NCI-H2171 (cell line): Measurements from ENCODE around the gene IPCEF1.
"Not testable (repeated sequence)": the region's sequence is repeated elsewhere in the genome, so short reads cannot be mapped to it uniquely, and the experiment has no call there.

Experiments
- DNase-seq: peaks from one replicate; lab custom pipeline; 2025; lab: John Stamatoyannopoulos, UW

Gene IPCEF1

DNA sequence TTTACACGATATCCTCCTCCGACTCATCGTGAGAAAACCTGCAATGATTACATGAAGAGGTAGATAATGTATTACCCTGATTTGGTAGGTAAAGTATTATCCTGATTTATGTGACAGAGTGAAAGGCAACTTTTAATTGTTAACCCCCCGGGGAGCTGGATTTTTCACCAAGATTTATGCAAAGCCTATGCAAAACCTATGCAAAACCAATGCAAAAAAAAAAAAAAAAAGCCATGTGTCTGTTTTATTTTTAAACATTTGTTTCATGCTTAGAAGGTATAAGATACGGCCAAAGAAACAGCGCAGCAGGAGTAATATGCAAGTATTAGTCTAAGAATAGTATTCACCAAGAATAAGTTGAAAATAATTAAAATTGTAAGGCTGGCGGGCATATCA is 109.9 kb downstream of the IPCEF1 start:
- no peak for DNase-seq

DNA sequence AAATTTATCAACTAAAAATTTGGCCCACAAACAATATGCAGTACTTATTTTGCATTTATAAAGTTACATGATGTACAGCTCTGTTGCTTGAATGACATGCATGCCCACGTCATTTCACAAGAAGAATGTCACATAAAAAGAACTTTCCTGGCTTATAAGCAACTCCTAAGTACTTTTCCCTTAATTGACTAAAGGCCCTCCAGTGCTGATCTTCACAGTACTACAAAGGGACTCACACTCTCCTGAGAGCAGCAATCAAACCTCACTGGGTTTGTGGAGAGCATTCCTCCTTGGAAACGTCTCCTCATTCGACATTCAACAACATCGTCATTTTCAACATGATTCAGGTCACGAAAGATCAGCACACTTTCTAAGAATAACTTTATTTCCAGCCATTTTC is 111.1 kb downstream of the IPCEF1 start:
- DNase-seq: no peak

DNA sequence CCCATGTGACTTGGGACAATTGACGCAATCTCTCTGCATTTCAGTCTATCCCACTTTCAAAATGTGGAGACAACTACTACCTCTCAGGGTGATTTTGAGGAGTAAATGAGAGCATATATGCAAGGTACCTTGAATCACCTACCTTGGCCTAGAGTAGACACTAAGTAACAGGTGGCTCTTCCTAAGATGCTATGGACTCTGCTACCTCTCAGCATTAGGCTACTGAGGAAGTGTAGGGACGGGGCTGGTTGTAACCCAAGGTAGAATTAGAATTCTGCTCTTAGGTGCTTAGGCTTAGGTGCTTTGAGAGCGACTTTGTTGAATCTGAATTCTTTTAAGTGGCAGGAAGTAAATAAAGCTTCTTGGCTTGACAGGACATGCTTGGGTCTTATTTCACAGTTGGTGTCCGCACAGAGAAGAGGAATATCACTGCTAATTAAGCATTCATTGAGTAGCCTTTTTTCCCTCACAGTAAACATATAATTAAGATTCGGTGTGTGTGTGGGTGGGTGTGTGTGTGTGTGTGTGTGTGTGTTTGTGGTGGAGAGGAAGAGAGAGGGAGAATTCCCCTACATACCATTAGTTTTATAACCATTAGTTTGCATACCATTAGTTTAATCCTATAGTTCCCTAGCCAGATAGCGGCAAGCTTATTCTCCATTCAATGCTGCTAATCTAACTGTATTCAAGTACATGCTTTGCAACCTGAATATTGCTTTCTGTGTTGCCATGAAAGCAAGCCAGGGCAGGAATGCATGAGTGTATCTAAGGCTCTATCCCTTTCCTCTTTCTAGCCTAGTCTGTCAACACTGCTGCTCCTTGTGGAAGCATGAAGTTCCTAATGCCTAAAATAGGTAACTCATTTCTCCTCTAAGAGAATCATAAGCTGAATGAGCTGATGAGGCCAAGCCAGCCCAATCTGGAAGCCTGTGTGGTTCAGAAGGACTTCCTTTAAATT is 112.5 kb downstream of the IPCEF1 start:
- DNase-seq: no peak

DNA sequence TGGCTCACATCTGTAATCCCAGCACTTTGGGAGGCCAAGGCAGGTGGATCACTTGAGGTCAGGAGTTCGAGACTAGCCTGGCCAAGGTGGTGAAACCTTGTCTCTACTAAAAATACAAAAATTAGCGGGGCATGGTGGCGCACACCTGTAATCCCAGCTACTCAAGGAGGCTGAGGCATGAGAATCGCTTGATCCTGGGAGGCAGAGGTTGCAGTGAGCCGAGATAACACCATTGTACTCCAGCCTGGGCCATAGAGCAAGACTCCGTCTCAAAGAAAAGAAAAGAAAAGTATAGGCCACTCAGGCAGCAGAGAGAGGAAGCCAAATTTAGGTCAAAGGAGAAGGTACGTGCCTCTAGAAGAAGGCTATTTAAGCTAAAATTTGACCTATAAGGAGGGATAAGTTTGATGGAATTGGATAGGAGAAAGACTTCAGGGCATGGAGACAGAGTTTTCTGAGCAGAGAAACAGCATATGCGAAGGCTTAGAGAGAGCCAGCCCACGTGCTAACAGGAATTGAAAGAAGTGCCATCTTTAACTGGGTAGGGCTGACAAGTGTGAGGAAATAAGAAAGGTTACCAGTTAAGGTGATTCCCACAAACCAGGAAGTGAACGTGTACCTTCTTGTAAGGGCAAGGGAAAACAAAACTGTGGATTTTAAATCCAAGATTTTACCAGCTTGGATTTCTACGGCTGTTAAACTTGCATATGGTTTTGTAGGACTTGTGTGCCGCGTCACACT is 113.8 kb downstream of the IPCEF1 start:
- no peak for DNase-seq

DNA sequence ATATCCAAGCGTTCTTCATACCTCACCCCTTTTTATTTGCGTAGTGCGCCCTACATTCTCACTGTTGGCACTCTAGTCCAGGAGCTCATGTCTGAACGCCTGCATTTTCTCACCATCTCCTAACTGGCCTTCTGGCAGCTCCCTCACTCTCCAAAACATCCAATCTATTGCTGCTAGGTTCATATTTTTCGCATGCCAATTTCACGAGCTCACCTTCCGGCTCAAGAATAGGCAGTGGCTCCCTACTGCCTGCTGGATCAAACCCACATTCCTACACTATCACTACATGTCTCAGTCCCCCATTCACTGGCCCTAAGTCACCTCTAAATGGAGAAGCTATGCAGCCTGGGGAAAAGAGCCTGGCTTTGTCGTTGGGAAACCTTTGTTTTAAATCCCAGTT is 115.0 kb downstream of the IPCEF1 start:
- DNase-seq: no peak

DNA sequence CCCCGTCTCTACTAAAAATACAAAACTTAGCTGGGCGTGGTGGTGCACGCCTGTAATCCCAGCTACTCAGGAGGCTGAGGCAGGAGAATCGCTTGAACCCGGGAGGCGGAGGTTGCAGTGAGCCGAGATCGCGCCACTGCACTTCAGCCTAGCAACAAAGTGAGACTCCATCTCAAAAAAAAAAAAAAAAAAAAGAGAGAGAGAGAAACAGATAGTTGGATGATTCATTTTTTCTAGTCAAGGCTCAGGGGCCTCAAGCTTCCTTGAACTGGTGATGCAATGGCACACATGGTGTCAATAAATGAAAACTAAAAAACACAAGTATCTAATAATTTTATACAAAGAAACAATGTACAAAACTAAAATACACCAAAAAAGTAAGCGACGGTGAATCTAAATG is 115.5 kb downstream of the IPCEF1 start:
- not testable (repeated sequence) for DNase-seq

DNA sequence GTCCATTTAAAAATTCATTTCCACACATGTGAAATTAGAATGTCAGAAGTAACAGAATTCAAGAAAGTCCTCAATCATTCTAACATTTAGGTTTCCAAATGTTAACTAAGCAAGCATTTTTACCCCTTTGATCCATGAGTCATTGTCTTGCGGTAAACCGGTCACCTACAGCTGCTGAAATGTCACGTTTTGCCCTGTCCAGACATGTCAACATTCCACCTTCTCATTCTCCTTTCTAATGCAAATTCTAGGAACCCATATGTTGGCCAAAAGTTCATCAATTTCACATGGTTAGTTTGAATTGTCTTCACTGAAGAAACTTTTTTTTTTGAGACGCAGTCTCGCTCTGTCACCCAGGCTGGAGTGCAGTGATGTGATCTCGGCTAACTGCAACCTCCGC is 117.2 kb downstream of the IPCEF1 start:
- DNase-seq: no peak

DNA sequence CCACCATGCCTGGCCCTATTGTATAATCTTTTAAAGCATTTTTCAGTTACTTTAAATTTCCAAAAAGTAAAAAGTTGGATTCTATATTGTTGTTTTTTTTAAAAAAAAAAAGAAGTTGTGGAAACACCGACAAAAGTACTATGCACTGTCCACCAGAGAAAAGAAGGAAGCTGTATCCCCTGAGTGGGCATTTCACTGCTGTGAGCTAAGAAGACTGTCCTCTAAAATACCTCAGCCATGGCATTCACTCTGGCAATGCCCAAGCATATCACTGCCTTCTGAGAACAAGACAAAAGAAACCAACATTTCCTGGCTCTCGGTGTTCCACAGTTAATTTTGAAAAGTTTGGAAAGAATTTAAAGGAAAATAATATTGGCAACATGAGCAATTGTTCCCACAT is 117.8 kb downstream of the IPCEF1 start:
- DNase-seq: no peak

DNA sequence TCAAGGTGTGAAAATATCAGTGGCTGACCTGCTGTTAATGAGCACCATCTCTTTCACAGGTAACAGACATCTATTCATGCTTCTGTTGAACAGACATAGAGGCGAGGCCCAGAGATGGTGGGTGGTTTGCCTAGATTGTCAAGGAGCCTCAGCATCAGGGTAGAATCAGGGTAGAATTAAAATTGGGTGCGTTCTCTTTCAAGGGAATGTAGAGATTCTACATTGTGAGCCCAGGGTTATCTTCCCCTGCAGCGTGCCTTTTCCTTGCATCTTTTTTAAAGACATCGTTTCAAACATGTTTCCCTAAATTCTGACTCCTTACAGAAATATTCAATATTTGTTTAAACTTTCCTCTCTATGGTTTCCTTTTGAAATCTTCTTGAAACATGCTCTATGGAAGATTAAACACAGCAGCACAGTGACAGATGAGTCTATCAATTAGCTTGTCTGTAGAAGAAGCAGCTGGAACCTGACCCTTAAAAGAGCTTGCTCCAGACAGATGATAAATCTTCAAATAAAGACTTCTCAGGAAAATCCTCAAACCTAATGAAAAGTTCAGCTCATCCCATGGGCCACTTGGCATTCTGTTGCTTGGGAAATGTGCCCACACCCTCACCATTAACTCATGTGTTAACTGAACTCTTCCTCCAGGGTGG is 119.8 kb downstream of the IPCEF1 start:
- DNase-seq: no peak

DNA sequence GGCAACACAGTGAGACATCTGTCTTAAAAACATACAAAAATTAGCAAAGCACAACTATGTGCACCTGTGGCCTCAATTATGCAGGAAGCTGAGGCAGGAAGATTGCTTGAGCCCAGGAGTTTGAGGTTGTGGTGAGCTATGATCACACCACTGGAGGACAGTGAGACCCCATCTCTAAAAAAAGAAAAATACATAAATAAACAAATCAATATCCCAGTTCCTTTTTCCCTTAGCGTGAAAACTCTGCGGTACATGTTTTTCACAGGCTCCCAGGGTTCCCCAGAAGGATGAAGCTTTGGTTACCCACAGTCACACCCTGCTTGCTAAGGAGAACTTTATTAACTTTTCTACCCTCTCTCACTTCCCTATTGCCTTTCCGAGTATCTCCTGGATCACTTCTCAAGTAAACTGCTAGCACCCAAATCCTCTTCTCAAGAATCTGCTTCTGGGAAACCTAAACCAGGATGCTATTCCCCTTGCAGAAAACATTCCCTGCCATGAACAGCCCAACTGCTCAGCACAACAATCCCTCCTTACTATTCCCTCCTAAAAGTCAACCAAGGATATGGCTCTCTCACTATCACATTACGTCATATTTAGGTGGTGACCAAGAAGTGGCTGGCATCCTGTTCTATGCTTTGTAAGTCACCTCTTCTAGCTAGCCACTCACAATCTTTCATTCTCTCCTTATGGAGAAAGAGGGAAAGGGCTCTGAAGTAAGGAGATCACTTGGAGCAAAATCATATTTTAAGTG is 122.4 kb downstream of the IPCEF1 start:
- no peak for DNase-seq

DNA sequence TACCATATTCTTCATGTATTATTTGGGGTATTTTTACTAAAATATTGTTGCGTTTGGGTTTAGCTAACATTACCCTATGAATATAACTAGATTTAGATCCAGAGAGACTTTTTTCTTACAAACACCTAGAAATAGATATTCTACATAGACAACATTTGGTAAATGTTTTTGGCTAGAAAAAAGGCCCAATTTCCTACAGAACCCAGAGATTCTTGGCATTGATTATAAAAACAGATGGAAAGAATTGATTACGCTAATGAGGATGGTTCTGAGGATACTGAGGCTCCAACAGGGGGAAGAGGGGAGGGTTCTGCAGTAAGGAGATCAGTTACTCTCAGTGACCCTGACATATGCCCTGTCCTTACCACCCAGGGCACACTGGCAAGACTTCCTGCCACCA is 123.2 kb downstream of the IPCEF1 start:
- no peak for DNase-seq

DNA sequence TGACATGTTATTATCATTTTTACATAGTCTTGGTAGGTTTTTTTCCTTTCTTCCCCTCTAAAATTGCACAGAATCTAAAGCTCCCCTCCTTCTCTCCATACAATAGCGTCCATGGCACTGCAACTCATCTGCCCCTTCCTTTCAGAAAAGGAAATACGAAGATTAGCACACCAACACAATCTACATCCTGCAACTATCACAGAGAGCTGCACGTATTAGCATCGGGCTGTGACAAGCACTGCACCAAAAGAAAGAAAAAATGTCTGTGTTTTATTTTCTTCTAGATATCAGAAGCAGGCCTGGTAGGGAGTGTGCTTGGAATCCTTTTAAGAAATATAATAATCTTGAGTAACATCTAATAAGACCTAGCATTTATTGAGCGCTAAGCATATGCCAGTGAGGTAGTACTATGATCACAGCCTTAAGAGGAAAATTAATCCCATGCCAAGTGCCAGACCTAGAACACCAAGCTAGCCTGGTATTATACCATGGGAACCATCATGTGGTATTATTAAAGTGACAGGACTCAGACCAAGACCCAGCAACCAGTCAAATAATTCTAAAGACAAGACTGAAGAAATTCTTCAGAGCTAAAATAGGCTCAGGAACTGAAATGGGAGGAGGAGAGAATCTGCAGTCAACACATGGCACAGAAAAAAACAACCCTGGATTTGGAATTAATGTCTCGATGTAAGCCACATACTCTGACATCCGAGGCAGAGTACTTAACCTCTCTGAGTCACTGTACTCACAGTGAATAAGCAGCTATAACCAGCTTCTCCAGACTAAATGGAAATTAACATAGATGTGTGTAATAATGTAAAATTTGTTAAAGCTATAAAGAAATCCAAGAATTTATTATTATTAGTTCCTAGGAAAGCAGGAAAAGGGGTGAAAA is 124.3 kb downstream of the IPCEF1 start:
- DNase-seq: no peak

DNA sequence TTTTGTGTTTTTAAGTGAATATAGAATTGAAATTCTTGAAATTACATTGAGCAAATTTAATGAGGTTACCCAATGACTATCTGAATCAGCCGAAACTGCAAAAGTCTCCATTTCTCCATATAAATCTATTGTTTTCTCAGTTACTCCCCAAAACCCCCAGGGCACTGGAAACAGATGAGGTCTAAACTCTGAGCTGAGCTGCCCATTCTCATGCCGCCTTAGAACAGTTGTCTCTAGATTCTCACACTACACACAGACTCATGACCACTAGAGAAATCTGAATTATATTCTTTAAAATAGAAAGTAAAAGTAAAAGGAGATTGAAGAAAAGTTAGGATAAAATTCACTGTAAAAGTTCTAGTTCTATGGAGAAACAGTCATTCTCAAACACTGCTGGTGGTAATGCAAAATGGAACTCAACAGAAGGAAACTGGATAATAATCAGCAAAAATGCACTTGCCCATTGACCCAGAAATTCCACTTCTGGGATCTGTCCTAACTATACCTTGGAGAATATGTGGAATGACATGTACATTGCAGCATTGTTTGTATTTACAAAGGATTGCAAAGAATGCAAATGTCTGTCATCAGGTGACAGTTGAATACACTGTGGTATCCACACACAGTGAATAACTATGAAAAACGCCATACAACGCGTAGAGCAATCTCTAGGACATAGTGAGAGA is 125.5 kb downstream of the IPCEF1 start:
- DNase-seq: no peak

DNA sequence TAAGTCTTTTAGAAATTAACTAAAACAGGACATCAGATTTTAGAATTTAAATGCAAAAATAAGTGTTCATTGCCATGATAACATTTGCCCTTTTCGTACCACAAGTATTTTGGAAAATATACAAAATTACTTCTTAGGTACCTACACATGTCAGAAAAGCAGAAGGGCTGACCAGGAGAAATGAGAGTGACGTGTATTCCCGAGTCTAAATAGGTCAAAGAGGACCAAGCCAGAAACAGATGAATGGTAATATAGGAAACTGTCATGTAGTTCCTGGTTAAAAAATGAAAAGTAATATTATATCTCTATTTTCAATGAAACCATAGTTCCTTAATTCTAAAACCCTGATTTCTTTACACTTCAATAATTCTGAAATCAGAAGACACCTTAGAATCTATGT is 126.2 kb downstream of the IPCEF1 start:
- no peak for DNase-seq

DNA sequence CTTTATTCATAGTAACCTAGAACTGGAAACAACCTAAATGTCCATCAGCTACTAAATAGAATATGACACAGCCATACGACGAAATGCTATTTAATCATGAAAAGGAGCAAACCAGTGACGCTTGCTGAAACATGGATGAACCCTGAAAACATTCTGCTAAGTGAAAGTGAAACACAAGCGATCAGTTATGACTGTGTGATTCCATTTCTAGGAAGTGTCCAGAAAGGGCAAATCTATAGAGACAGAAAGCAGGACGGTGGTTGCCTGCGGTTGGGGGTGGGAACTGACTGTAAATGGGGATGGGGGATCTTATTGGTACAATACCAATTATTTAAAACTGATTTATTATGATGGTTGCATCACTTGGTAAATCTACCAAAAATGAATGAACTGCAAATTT is 126.8 kb downstream of the IPCEF1 start:
- no peak for DNase-seq

DNA sequence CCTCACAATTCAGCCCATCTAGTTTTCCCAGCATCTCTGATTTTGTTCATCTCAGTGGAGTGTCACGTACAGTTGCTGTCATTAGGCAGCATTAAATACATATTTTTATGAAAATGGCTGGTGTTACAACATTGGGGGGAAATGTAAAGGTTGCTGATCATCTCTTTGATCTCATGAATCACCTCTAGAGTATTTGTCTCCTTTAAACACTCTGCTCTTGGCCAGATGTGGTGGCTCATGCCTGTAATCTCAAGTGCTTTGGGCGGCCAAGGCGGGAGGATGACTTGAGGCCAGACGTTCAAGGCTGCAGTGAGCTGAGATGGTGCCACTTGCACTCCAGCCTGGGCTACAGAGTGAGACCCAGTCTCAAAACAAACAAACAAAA is 128.1 kb downstream of the IPCEF1 start:
- DNase-seq: no peak

DNA sequence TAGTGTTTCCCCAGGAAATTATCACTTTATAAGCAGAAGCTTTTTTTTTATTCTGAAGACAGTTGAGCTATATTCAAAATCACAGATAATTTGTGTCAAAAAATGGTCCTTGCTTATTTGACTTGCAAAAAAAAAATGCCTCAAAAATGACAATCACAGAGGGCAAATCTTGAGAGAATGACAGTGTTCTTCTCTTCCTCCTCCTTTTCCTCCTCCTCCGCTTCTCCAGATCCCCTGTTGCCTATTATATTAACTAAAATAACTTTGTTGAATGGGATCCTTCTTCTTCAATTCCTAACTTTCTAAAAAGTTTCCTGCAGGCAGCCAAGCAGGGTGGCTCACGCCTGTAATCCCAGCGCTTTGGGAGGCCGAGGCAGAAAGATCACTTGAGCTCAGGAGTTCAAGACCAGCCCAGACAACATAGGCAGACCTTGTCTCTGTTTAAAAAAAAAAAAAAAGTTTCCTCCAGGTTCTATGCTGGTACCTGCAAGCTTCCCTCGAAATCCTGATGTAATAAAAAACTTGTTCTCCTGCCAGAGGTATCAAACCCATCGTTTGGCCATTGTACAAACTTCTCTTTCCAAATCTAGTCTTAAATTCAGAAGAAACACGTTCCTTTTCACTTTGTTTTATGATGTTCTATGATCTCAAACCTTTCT is 128.6 kb downstream of the IPCEF1 start:
- no peak for DNase-seq

DNA sequence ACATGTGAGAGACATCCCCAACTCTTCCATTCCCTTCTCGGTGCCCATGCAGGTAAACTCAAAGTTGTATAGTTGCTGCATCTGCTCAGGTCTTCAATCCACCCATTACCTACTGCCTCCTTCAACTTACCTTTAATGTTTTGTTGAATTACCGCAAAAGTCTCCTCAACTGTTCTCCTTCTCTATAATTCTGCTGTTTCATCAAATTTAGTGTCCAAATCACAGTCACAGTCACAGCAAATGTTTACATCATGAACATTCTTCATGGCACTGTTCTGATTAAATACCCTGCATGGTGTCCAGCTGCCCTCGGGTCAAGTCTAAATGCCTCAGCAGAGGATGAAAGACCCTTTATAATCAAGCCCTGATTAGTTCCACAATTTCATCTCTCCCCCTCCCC is 130.1 kb downstream of the IPCEF1 start:
- DNase-seq: no peak

DNA sequence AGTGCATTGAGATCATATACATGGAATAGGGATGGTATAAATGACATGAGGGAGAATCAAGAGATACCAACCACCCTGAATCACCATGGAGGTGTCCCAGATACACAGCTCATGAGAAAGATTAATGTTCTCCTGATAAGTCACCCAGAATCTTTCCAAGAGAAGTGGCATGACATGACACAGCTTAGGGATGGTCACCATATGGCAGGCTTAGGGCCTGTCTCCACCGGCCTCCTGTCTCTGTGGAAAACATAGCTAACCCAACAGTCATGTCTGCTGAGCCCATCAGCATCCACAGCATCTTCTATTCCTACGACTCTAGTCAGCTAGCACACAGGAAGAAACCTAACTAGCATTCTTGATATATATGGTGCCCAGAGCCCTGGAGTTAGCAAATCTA is 133.3 kb downstream of the IPCEF1 start:
- DNase-seq: no peak

DNA sequence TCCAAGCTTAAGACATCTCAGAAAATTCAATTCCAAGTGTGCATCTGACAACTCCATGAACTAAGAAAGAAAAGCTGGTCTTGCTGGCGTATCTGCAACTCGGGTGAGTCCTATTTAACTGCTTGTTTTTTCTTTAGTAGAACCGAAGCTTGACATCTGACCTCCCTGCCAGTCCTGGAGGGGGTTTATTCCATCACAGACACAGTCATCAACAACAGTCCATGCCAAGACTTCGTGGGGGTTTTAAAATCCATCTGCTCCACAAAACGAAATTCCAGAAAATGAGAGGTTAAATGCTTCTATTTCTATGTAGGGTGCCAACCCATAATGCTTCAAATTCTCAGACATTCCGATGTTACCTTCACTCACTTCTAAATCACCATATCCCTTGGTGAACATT is 133.9 kb downstream of the IPCEF1 start:
- no peak for DNase-seq
